CD4-positive, alpha-beta T cell (primary cell): ENCODE measurements around the gene NMT2. TPM values are rescaled to one million over a fixed set of nuclear protein-coding genes. Genes with fewer than 3 reads are reported as not detected.
A peak's percentile ranks its signal among the peaks of the same experiment; 100 is the strongest.

Source experiments
- ATAC-seq: fragments of 200-7000 bp; cut with Tn5 transposase; one replicate; pipeline ENCODE4 v1.10.0; 2022; ENCODE audit warnings: mild to moderate bottlenecking; ENCODE audit not compliant: poor library complexity
- CTCF ChIA-PET: fragments of 350-600 bp; sonication (Branson Sonifier 250); formaldehyde crosslinking; loops from one replicate; lab custom pipeline; 2021; ENCODE audit warnings: antibody characterized with exemption, inconsistent platforms; lab: Charles Lee
- POLR2A ChIA-PET: fragments of 350-600 bp; sonication (Branson Sonifier 250); formaldehyde crosslinking; loops from one replicate; lab custom pipeline; 2021; ENCODE audit warnings: antibody characterized with exemption, inconsistent platforms; lab: Charles Lee
- DNase-seq, 14 experiments: peaks; one replicate each; pipeline ENCODE4 v3.0.0-alpha.2; 2013 to 2020; ENCODE audit warnings: mixed read lengths in 2 of 14
- H3K27ac ChIP-seq, 2 donors: one replicate each; pipeline versions ENCODE4 v1.5.1 to v1.7.0; 2013; ENCODE audit warnings: low read length in 2 of 2, low read depth in 1 of 2, mild to moderate bottlenecking in 1 of 2
- H3K27me3 ChIP-seq, 2 experiments: 1 replicate in 1 of 2; 2 replicates in 1 of 2; pipeline versions ENCODE4 v1.6.1 to v1.7.0; 2013; ENCODE audit warnings: low read length in 2 of 2, control low read depth in 1 of 2, mild to moderate bottlenecking in 1 of 2, moderate library complexity in 1 of 2; ENCODE audit not compliant: insufficient read depth in 2 of 2, control insufficient read depth in 1 of 2
- H3K36me3 ChIP-seq: one replicate; pipeline ENCODE4 v1.6.1; 2013; ENCODE audit warnings: low read length, control low read depth; ENCODE audit not compliant: insufficient read depth
- H3K4me1 ChIP-seq: one replicate; pipeline ENCODE4 v1.6.1; 2013; ENCODE audit warnings: low read length, control low read depth; ENCODE audit not compliant: insufficient read depth
- H3K4me3 ChIP-seq: one replicate; pipeline ENCODE4 v1.5.1; 2013; ENCODE audit warnings: mild to moderate bottlenecking, low read length, moderate library complexity
- H3K9me3 ChIP-seq, 2 experiments: 1 replicate in 1 of 2; 2 replicates in 1 of 2; pipeline versions ENCODE4 v1.6.1 to v1.7.0; 2013; ENCODE audit warnings: low read length in 2 of 2, mild to moderate bottlenecking in 2 of 2, control low read depth in 1 of 2, moderate library complexity in 1 of 2; ENCODE audit not compliant: control insufficient read depth in 1 of 2, insufficient read depth in 1 of 2
- H3K27ac Mint-ChIP-seq: one replicate; pipeline ENCODE4 v1.8.0; 2020; ENCODE audit warnings: mixed read lengths
- H3K27me3 Mint-ChIP-seq: one replicate; pipeline ENCODE4 v1.8.0; 2021; ENCODE audit warnings: mixed read lengths
- H3K36me3 Mint-ChIP-seq: one replicate; pipeline ENCODE4 v1.8.0; 2021; ENCODE audit warnings: low read depth, mixed read lengths
- H3K4me1 Mint-ChIP-seq: one replicate; pipeline ENCODE4 v1.8.0; 2021; ENCODE audit warnings: low read depth, mixed read lengths
- H3K4me3 Mint-ChIP-seq: one replicate; pipeline ENCODE4 v1.8.0; 2020; ENCODE audit warnings: mild to moderate bottlenecking, mixed read lengths
- H3K9me3 Mint-ChIP-seq: one replicate; pipeline ENCODE4 v1.8.0; 2020; ENCODE audit warnings: mixed read lengths
- CTCF ChIP-seq: fragments of 200-600 bp; IDR thresholded peaks from one replicate; pipeline ENCODE4 v1.8.0; 2022; ENCODE audit warnings: antibody characterized with exemption, mild to moderate bottlenecking
- intact Hi-C, 2 experiments: fragments of 100-400 bp; cut with DNase I in 1 of 2; cut with micrococcal nuclease in 1 of 2; formaldehyde crosslinking; loops; one replicate each; pipeline versions ENCODE4 v1.15.1 to v1.9.0; 2023 to 2025; cut with DNase I, micrococcal nuclease
- total RNA-seq, 174 experiments: library from RNA in 2 of 174; stranded (reverse) in 2 of 174; gene quantifications; one replicate each; pipeline ENCODE4 v1.2.3 and lab custom pipeline; 2021 to 2026

NMT2 gene
- total RNA-seq, 2 experiments from 2014 or later, result 23.4 to 28.1 TPM

GRCh38 chr10:15084502-15084922 lies 84.0 kb downstream of the NMT2 start:
- peak; percentile 80 for ATAC-seq
- no peaks in the 10 kb centered on the region for H3K36me3 Mint-ChIP-seq
- H3K4me3 Mint-ChIP-seq, result peak overlapping the region; percentile 82
- Histone ChIP-seq H3K36me3 (no peaks in the 10 kb centered on the region), H3K9me3 (no peaks in the 10 kb centered on the region), H3K27ac (no peak overlapping the region), H3K27me3 (no peaks in the 10 kb centered on the region), H3K4me3 (no peak overlapping the region), H3K4me1 (peaks cover 13% of the 10 kb centered on the region)
- peak; percentile 49 for TF ChIP-seq CTCF
- H3K27me3 Mint-ChIP-seq, result no peaks in the 10 kb centered on the region
- ChIA-PET POLR2A (interaction anchor here (0.9 to 1.4 kb wide), 3 partner anchors 21 to 131 kb away, joined by 3 to 4 read pairs (median 4); partner anchors contain the start of gene MEIG1), CTCF (no interaction called here)
- peak in 4 of 14 experiments; percentile 57 to 77 (median 70) for DNase-seq
- H3K4me1 Mint-ChIP-seq, result peaks cover 22% of the 10 kb centered on the region
- intact Hi-C loops, result loop anchor here in 1 of 2 experiments (10.0 kb wide), 1 partner anchor 890 kb away; no protein-coding TSS in a partner anchor
- no peaks in the 10 kb centered on the region for H3K9me3 Mint-ChIP-seq
- H3K27ac Mint-ChIP-seq, result peak overlapping the region; percentile 75

GRCh38 chr10:15083674-15084501 lies 84.6 kb downstream of the NMT2 start:
- Histone ChIP-seq H3K9me3 (no peaks in the 10 kb centered on the region), H3K27me3 (no peaks in the 10 kb centered on the region), H3K4me1 (peaks cover 10% of the 10 kb centered on the region), H3K36me3 (no peaks in the 10 kb centered on the region), H3K27ac (no peak overlapping the region), H3K4me3 (no peak overlapping the region)
- Mint-ChIP-seq H3K4me3 (peak overlapping the region; percentile 82), H3K9me3 (no peaks in the 10 kb centered on the region), H3K27ac (peak overlapping the region; percentile 75), H3K4me1 (peaks cover 22% of the 10 kb centered on the region), H3K27me3 (no peaks in the 10 kb centered on the region), H3K36me3 (no peaks in the 10 kb centered on the region)
- intact Hi-C loops, result loop anchor here in 1 of 2 experiments (10.0 kb wide), 1 partner anchor 889 kb away; no protein-coding TSS in a partner anchor
- DNase-seq (no peak), ATAC-seq (no peak)
- CTCF ChIA-PET, result no interaction called here
- POLR2A ChIA-PET, result interaction anchor here (1.0 to 1.4 kb wide), 2 partner anchors 125 to 131 kb away, joined by 4 read pairs; partner anchors contain the start of gene MEIG1
- TF ChIP-seq CTCF, result no peak

GRCh38 chr10:15075421-15075820 lies 93.1 kb downstream of the NMT2 start:
- CTCF ChIA-PET, result no interaction called here
- intact Hi-C loops, result no loop called here
- TF ChIP-seq CTCF, result no peak
- Histone ChIP-seq H3K27me3 (no peaks in the 10 kb centered on the region), H3K4me1 (no peaks in the 10 kb centered on the region), H3K27ac (no peak overlapping the region), H3K9me3 (no peaks in the 10 kb centered on the region), H3K36me3 (no peaks in the 10 kb centered on the region), H3K4me3 (no peak overlapping the region)
- POLR2A ChIA-PET, result no interaction called here
- Mint-ChIP-seq H3K36me3 (no peaks in the 10 kb centered on the region), H3K4me1 (no peaks in the 10 kb centered on the region), H3K27me3 (no peaks in the 10 kb centered on the region), H3K4me3 (no peak overlapping the region), H3K27ac (no peak overlapping the region), H3K9me3 (no peaks in the 10 kb centered on the region)
- ATAC-seq (no peak), DNase-seq (no peak)
